Measurements from ENCODE around the gene VWF.

- TF ChIP-seq EZH2 (IDR thresholded peaks at IDR 0.05) (no peak), POLR2AphosphoS5 (IDR thresholded peaks at IDR 0.05; ENCODE audit: borderline replicate concordance, low read depth, low read length) (no peak), FOXP2 (optimal IDR thresholded peaks at IDR 0.05; ENCODE audit: control extremely low read depth, extremely low read length, insufficient read depth) (no peak)
These were observed 87.0 kb downstream of the VWF start for GRCh38 chr12:6037459-6037858.
